HEK293T (cell line): ENCODE data around the gene SMIM12.
A peak's percentile ranks its signal among the peaks of the same experiment; 100 is the strongest.

Source experiments
- CTCF ChIA-PET: fragments of 350-600 bp; formaldehyde crosslinking; extraction: SDS; loops from one replicate; lab custom pipeline; 2021; ENCODE audit warnings: antibody characterized with exemption, inconsistent platforms; lab: Yijun Ruan, JAX
- POLR2A ChIA-PET: fragments of 350-600 bp; formaldehyde crosslinking; extraction: SDS; loops from one replicate; lab custom pipeline; 2020; ENCODE audit warnings: antibody characterized with exemption, inconsistent platforms; lab: Yijun Ruan, JAX
- DNase-seq: peaks from one replicate; pipeline ENCODE4 v3.0.0; 2012; ENCODE audit warnings: mixed read lengths; ENCODE audit errors: extremely low spot score
- ARNT ChIP-seq: fragments of 450-650 bp; IDR thresholded peaks from 2 replicates; pipeline ENCODE4 v1.6.1; 2017; ENCODE audit warnings: mild to moderate bottlenecking
- BHLHE40 ChIP-seq: fragments of 450-650 bp; IDR thresholded peaks from 2 replicates; pipeline ENCODE4 v1.6.1; 2016; ENCODE audit warnings: mild to moderate bottlenecking, moderate library complexity, borderline replicate concordance
- CTBP1 ChIP-seq: fragments of 450-650 bp; IDR thresholded peaks from 2 replicates; pipeline ENCODE4 v1.6.1; 2016; ENCODE audit warnings: borderline replicate concordance
- ELF4 ChIP-seq: fragments of 450-650 bp; IDR thresholded peaks from 2 replicates; pipeline ENCODE4 v1.6.1; 2017; ENCODE audit warnings: antibody characterized with exemption
- FOXA1 ChIP-seq: fragments of 450-650 bp; IDR thresholded peaks from 2 replicates; pipeline ENCODE4 v1.6.1; 2016; ENCODE audit warnings: mild to moderate bottlenecking
- FOXK2 ChIP-seq: fragments of 450-650 bp; IDR thresholded peaks from 2 replicates; pipeline ENCODE4 v1.6.1; 2016; ENCODE audit warnings: mild to moderate bottlenecking
- FOXM1 ChIP-seq: fragments of 450-650 bp; IDR thresholded peaks from 2 replicates; pipeline ENCODE4 v1.6.1; 2017; ENCODE audit warnings: mild to moderate bottlenecking, borderline replicate concordance
- HDGF ChIP-seq: fragments of 450-650 bp; IDR thresholded peaks from 2 replicates; pipeline ENCODE4 v1.6.1; 2017; ENCODE audit warnings: antibody characterized with exemption, borderline replicate concordance
- L3MBTL2 ChIP-seq: fragments of 450-650 bp; conservative IDR thresholded peaks from 2 replicates; pipeline ENCODE4 v1.6.1; 2016; ENCODE audit warnings: mild to moderate bottlenecking
- LEF1 ChIP-seq: fragments of 450-650 bp; IDR thresholded peaks from 2 replicates; pipeline ENCODE4 v1.6.1; 2017; ENCODE audit warnings: mild to moderate bottlenecking, borderline replicate concordance
- NFRKB ChIP-seq: fragments of 450-650 bp; IDR thresholded peaks from 2 replicates; pipeline ENCODE4 v1.6.1; 2016; ENCODE audit warnings: mild to moderate bottlenecking, moderate library complexity
- PKNOX1 ChIP-seq: fragments of 450-650 bp; IDR thresholded peaks from 2 replicates; pipeline ENCODE4 v1.6.1; 2016
- SP1 ChIP-seq: fragments of 450-650 bp; IDR thresholded peaks from 2 replicates; pipeline ENCODE4 v1.6.1; 2017
- SUZ12 ChIP-seq: fragments of 450-650 bp; IDR thresholded peaks from 2 replicates; pipeline ENCODE4 v1.6.1; 2016; ENCODE audit warnings: mild to moderate bottlenecking
- TARDBP ChIP-seq: fragments of 450-650 bp; IDR thresholded peaks from 2 replicates; pipeline ENCODE4 v1.6.1; 2016
- ZNF384 ChIP-seq: fragments of 450-650 bp; IDR thresholded peaks from 2 replicates; pipeline ENCODE4 v1.6.1; 2016

SMIM12 gene

GRCh38 chr1:34859446-34860200 is at the start of gene SMIM12:
Gene SMIM12 (minus strand): TSS chr1:34859749. CDS start chr1:34855977, 3,772 bp downstream.
- ChIA-PET POLR2A (interaction anchor here (0.5 to 1.8 kb wide), 34 partner anchors 9 to 786 kb away, joined by 3 to 14 read pairs (median 3); partner anchors contain the start of genes SFPQ, TMEM35B and ZMYM1), CTCF (interaction anchor here (0.7 to 1.2 kb wide), 10 partner anchors 9 to 540 kb away, joined by 3 to 4 read pairs (median 3); no protein-coding TSS in a partner anchor)
- peak; percentile 98 for TF ChIP-seq L3MBTL2
- TF ChIP-seq PKNOX1: no peak
- DNase-seq: peak; percentile 92

GRCh38 chr1:34908369-34908768 is 48.8 kb upstream of the SMIM12 start:
- ChIA-PET CTCF (no interaction called here), POLR2A (interaction anchor here (1.2 kb wide), 1 partner anchor 20 kb away, joined by 3 read pairs; no protein-coding TSS in a partner anchor)
- DNase-seq: no peak
- TF ChIP-seq NFRKB (no peak), TARDBP (no peak), L3MBTL2 (no peak), FOXK2 (no peak), SUZ12 (no peak), CTBP1 (no peak), FOXM1 (no peak), ELF4 (no peak), PKNOX1 (no peak), FOXA1 (no peak), SP1 (no peak), ZNF384 (no peak), ARNT (no peak), BHLHE40 (no peak), LEF1 (no peak), HDGF (no peak)

GRCh38 chr1:34907487-34908090 is 48.0 kb upstream of the SMIM12 start:
- CTCF ChIA-PET: no interaction called here
- no peak for DNase-seq
- POLR2A ChIA-PET: no interaction called here
- TF ChIP-seq NFRKB: no peak
- peak; percentile 34; the same call in 1 of the 2 replicates for TF ChIP-seq ZNF384
- no peak for TF ChIP-seq SP1
- TF ChIP-seq FOXM1: no peak
- no peak for TF ChIP-seq CTBP1

- no peak for TF ChIP-seq PKNOX1
- TF ChIP-seq FOXM1: no peak
- no peak for TF ChIP-seq HDGF
- no peak for TF ChIP-seq BHLHE40
- no peak for TF ChIP-seq L3MBTL2
- TF ChIP-seq FOXK2: no peak
- ChIA-PET CTCF (no interaction called here), POLR2A (interaction anchor here (1.6 kb wide), 1 partner anchor 9 kb away, joined by 3 read pairs; no protein-coding TSS in a partner anchor)
- DNase-seq: no peak
Observed at GRCh38 chr1:34906756-34907155, 47.2 kb upstream of the SMIM12 start.

- DNase-seq: no peak
- ChIA-PET POLR2A (interaction anchor here (1.6 kb wide), 1 partner anchor 9 kb away, joined by 3 read pairs; no protein-coding TSS in a partner anchor), CTCF (no interaction called here)
- TF ChIP-seq CTBP1 (no peak), FOXK2 (no peak), FOXM1 (no peak), L3MBTL2 (no peak), PKNOX1 (no peak), FOXA1 (no peak), NFRKB (no peak), LEF1 (no peak)
Observed at GRCh38 chr1:34906222-34906621, 46.7 kb upstream of the SMIM12 start.

GRCh38 chr1:34905098-34905459 is 45.5 kb upstream of the SMIM12 start:
- TF ChIP-seq L3MBTL2: no peak
- no peak for TF ChIP-seq SP1
- no peak for TF ChIP-seq SUZ12
- TF ChIP-seq ZNF384: no peak
- TF ChIP-seq LEF1: no peak
- no peak for TF ChIP-seq FOXK2
- TF ChIP-seq FOXM1: no peak
- no peak for TF ChIP-seq PKNOX1
- ChIA-PET POLR2A (no interaction called here), CTCF (no interaction called here)
- no peak for DNase-seq
